ENCODE data around the gene MT1B.
"Not testable (repeated sequence)": the region's sequence is repeated elsewhere in the genome, so short reads cannot be mapped to it uniquely, and the experiment has no call there.

The MT1B gene

DNA sequence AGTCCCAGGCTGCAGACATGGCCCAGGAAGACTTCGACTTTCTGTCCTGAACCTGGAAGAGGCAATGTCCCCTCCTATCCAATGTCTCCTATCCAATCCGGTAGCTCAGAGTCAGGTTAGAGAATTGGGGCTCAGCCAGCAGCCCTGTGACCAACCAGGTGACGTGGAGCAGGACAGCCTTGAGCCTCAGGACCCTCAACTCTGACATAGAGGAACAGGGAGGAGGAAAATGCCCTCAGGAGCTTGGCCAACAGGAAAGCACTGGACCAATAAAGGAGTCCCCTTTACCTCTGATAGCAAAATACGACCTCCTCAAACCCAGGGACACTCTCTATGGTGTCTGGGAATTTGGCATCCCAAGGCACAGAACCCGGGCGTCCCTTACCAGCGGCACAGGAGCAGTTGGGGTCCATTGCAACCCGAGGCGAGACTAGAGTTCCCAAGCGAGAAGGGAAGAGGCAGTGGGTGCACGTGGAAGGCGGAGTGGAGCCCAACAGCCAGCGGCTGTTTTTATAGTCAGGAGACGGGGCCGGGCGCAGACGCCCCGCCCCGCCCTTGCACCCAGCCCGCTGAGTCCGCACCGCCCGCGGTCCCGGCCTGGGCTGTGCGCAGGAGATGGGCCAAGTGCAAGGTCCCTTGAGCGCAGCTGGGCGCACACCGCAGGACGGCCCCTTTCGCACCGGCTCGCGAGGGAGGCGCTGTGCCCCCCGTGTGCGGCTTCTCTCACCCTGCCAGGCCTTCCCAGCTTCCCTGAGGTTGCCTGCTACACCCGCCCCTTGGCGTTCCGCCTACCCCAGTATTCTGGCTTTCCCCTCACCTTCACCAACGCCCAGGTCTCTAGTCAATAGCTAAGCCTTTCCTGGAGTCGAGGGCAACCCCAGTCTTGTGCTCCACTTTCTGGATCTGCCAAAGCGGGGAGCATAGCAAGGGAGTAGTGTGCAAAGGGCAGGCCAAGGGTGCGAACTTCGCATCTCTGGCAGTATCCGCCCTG lies 16.2 kb downstream of the MT1B start, which contains the start of gene MT1G:
Gene MT1G (minus strand): TSS at position 485 of the 991 bp plus-strand sequence. CDS start 72 bp downstream, at position 413.
- DNase-seq (ENCODE audit: low read depth in 3 of 3), result peak in 1 of 3 experiments; percentile 29

DNA sequence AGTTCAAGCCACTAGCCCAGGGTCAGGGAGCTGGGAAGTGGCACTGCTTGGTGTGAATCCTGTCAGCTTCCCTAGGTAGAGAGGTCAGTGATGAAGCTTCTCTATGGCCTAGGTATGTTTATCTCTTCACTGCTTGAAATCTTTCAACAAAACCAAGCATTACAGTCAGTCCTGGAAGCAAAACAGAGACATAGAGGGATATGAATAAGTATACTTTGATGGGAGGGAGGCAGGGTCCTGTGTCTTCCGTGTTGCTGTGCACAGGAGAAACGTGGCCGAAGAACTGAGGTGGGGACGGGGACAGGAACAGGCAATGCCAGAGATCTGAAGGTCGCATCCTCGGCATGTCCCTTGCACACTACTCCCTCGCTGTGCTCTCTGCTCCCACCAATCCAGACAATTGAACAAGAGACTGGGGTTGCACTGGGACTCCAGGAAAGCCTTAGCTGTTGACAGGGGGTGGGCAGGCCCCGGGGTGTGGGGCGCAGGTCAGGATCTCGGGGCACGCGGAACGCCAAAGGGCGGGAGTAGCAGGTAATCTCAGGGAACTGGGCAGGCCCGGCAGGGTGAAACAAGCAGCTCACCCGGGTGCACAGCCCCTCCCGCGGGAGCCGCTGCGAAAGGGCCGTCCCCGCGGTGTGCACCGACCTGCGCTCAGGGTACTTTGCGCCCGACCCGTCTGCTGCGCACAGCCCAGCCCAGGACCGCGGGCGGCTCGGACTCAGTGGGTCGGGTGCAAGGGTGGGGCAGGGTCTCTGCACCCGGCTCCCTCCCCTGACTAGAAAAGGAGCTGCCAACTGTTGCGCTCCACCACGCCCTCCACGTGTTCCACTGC lies 17.5 kb downstream of the MT1B start, which contains the start of gene MT1H:
Gene MT1H (plus strand): TSS at position 810 of the 835 bp plus-strand sequence. CDS start 71 bp downstream, outside the sequence.
- no peak for DNase-seq (ENCODE audit: low read depth in 3 of 3)

GRCh38 chr16:56669840-56670619 lies 18.3 kb downstream of the MT1B start:
- DNase-seq (ENCODE audit: low read depth in 3 of 3), result no peak

DNA sequence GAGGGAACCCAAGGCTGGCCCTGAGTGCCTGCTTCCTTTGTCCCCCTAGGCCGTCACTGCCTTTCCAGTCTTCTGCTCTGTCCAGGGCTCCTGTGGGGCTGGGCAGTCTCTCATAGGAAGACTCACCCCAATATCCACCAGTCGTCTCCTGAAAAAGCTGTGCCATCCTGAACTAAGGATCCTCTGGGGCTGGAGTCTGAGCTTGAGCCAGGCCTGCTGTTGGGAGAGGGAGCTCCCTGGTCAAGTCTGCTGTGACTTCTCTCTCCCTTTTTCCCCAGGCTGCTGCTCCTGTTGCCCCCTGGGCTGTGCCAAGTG lies 18.9 kb downstream of the MT1B start:
- DNase-seq (ENCODE audit: low read depth in 3 of 3), result no peak

DNA sequence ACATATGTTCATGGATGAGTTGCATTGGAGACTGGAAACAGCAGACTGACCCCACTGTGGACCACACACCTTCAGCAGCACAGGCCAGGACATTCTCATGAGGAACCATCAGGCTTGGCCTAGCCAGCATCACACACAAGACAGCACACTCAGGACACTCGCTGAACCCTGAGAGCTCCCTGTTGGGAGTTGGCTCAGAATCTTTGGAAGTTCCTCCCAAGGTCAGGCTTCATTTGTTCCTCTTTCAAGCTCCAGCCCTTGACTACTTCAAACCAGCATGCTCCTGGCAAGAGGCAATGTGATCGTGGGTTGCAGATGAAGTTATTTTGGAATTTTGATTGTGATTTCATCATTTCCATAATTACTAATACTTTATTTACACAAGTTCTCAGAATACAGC lies 20.0 kb downstream of the MT1B start:
- not testable (repeated sequence) for DNase-seq (ENCODE audit: low read depth in 3 of 3)

GRCh38 chr16:56672171-56672570 lies 20.5 kb downstream of the MT1B start:
- not testable (repeated sequence) for DNase-seq (ENCODE audit: low read depth in 3 of 3)

DNA sequence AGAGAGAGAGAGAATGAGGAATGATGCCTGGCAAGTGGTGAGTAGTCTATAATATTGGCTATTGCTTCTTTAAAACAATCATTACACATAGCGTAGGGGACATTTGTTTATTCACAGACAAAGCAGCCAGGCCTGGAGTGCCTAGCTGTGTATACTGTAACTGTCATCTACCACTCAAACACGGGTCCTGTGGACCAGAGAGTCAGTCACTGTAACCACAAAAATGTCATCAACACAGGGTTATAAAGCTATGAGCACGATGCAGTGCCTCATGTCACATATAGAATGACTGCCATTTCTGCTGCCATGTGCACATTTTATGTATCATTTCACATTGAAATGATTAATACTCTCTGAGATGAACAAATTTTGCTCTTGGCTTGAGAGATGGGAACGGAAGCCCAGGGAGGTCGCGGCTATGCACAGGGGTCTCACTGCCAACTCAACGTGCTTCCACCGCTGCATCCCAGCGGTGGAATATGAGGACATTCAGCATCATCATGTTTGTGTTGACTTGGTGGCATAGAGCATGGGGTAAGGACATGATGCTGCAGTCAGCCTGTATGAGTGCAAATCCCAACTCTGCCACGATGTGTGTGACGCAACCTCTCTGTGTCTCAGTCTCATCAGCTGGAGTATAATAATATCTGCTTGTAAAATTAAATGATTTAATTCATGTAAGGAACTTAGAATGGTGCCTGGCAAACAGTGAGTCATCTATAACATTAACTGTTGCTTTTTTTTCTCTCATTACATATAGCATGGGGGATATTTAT lies 21.3 kb downstream of the MT1B start:
- DNase-seq (ENCODE audit: low read depth in 3 of 3), result no peak

DNA sequence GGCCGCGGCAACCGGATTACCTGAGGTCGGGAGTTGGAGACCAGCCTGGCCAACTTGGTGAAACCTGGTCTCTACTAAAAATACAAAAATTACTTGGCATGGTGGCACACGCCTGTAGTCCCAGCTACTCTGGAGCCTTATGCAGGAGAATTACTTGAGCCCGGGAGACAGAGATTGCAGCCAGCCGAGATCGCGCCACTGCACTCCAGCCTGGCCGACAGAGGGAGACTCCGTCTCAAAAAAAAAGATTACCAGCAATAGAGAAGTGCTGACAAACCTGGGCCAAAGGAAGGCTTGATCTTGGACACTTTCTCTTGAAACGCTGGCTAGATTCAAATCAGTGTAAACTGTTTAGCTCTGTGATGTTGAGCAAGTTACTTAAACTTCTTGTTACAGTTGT lies 22.2 kb downstream of the MT1B start:
- DNase-seq (ENCODE audit: low read depth in 3 of 3), result no peak

- DNase-seq (ENCODE audit: low read depth in 3 of 3), result not testable (repeated sequence)
Observed at GRCh38 chr16:56674570-56674969, 22.9 kb downstream of the MT1B start.

- peak in 2 of 3 experiments; percentile 10 to 45 for DNase-seq (ENCODE audit: low read depth in 3 of 3)
Observed at GRCh38 chr16:56675685-56676210, 24.1 kb downstream of the MT1B start.

DNA sequence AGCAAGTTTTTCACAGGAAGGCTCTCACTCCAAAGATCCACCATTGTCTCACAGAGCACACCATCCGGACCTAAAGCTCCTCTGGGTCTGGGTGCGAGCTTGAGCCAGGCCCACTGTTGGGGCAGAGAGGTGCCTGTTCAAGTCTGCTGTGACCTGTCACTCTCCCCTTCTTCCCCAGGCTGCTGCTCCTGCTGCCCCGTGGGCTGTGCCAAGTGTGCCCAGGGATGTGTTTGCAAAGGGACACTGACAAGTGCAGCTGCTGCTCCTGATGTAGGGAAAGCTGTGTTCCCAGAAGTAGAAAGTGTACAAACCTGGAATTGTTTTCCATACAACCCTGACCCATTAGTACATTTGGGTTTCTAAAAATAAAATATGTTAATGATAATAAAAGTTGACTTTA lies 25.8 kb downstream of the MT1B start:
- no peak for DNase-seq (ENCODE audit: low read depth in 3 of 3)

GRCh38 chr16:56679078-56679730 lies 27.5 kb downstream of the MT1B start:
- no peak for DNase-seq (ENCODE audit: low read depth in 3 of 3)

DNA sequence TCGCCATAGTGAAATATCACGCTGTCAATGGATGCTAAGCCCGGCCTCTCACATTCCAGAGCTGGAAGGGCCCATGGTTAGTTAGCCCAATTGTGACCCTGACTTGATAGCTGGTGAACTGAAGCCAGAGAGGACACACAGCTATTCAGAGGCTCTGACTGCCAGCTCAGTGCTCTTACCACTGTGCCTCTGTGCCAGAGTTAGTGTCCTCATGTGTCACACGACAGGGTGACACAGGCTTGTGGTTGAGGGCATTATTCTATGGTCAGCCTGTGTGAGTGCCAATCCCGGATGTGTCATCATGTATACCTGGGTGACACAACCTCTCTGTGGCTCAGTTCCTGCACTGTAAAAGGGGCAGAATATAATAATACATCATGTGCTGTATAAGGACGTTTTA lies 28.1 kb downstream of the MT1B start:
- no peak for DNase-seq (ENCODE audit: low read depth in 3 of 3)

DNA sequence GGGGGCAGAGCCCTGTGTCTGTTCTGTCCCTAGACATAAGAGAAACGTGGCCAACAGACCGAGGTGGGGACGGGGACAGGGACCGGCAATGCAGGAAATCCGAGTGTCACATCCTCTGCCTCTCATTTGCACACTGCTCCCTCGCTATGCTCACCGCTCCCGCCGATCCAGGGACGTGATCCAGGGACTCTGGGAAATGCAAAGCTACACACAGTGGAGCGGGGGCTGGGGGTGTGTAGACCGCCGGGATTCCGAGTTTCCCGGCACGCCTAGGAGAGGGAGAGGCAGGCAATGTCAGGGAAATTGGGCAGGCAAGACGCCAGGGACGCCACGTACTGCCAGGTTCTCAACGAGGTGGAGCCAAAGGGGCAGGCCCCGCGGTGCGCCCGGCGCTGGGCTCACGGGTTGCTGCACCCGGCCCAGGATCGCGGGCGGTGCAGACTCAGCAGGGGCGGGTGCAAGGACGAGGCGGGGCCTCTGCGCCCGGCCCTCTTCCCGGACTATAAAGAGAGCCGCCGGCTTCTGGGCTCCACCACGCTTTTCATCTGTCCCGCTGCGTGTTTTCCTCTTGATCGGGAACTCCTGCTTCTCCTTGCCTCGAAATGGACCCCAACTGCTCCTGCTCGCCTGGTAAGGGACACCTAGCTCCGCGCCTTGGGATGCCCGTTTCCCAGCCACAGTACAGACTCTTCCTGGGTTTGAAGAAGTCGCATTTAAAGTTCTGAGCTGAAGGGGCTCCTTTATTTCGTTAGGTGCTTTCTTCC lies 30.4 kb downstream of the MT1B start, which contains the start of gene MT1X:
Gene MT1X (plus strand): TSS at position 532 of the 764 bp plus-strand sequence. CDS start 71 bp downstream, at position 603.
- DNase-seq (ENCODE audit: low read depth in 3 of 3), result peak; percentile 81 to 91 (median 87)

DNA sequence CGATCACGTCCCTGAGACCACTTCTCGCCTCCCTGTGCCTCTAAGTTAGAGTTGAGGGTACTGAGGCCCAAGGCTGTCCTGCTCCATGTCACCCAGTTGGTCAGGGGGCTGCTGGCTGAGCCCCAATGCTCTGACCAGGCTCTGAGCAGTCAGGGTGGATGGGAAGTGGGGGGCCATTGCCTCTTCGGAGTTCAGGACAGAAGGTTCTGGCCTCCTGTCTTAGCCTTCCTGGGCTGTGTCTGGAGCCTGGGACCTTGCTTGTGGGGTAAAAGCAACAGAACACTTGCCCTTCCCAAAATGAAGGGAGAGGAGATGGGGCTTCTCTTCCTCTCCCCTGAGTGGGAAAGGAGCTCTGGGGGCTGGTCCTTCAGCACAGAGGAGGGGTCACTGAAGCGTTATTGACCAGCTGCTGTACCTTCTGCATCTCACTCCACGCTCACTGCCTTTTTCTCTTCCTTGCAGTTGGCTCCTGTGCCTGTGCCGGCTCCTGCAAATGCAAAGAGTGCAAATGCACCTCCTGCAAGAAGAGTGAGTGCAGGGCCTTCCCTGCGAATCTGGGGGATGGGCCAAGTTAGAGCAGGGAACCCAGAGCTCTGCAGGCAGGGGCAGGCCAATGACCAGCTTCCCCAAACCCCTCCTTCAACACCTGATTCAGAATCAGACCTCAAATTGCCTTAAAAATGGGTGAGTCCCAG lies 31.2 kb downstream of the MT1B start:
- no peak for DNase-seq (ENCODE audit: low read depth in 3 of 3)

DNA sequence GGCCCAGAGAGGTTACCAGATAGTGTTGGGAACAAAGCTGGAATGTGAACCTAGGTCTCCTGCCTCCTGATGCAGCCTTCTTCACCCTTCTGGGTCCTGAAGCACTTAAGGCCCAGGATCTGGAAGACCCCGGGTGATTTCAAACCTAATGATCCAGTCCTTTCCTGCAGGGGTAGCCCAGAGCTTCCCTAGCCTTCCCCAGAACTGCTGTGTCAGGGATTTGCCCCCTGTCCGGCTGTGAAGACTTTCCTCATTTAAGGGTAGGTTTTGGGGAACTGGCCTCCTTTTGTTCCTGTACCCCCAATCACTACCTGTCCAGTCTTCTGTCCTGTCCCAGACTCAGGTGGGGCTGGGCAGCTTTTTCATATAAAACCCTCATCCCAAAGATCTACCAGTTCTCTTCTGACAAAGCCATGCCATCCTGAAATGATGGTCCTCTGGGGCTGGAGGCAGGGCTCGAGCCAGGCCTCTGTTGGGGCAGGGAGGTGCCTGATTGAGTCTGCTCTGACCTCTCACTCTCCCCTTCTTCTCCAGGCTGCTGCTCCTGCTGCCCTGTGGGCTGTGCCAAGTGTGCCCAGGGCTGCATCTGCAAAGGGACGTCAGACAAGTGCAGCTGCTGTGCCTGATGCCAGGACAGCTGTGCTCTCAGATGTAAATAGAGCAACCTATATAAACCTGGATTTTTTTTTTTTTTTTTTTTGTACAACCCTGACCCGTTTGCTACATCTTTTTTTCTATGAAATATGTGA lies 31.9 kb downstream of the MT1B start:
- no peak for DNase-seq (ENCODE audit: low read depth in 3 of 3)

DNA sequence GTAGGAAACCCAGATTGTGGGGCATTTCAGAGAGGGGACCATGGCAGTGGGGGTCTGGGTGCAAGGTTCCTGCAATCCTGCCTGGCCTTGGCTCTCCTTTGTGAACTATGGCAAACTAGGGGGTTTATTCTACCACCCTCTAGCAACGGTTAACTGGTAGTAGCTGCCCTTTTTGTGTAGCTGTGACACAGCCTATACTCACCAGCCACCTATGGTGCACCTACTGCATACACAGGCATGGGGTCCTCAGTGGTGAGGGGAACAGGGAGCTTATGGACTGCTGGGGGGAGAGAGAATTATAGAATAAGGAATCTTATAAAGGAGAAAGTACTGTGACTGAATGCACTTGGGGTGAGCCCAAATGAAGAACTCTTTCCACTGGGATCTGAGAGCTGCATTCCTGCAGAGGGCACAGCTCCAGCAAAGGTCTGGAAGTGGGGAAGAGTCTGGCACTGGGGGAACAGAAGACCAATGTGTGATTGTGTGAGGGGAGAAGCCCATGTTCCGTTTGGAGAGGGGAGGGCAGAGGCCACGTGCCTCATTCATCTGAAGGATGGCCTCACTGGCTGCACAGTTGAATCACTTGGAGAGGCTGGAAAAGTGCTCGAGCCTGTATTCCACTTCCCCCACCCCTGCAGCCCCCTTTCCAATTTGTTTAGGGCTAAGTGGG lies 32.7 kb downstream of the MT1B start:
- no peak for DNase-seq (ENCODE audit: low read depth in 3 of 3)

Measured in stimulated activated CD4-positive, alpha-beta T cell treated with anti-CD3 and anti-CD28 coated beads, TNF-alpha, amount 100 ng/mL, for 24 hours (primary cell).